ENCODE data around the gene PREX1. TPM values are rescaled to one million over a fixed set of nuclear protein-coding genes. Genes with fewer than 3 reads are reported as not detected.
"Not testable (repeated sequence)": the region's sequence is repeated elsewhere in the genome, so short reads cannot be mapped to it uniquely, and the experiment has no call there.

PREX1 gene
- total and polyA plus RNA-seq, 8 donors, result 5.2 to 25.2 (median 16.6) TPM

GRCh38 chr20:48758206-48758820 lies 69.5 kb downstream of the PREX1 start:
- Histone ChIP-seq H3K4me3 (no peak overlapping the region), H3K4me1 (peaks cover 0 to 52% (median 11%) of the 10 kb centered on the region in 4 donors), H3K27me3 (no peaks in the 10 kb centered on the region), H3K9me3 (peaks cover 0 to 11% (median 4%) of the 10 kb centered on the region in 4 donors), H3K27ac (peak overlapping the region in 3 of 5 donors; percentile 25 to 81 (median 81)), H3K36me3 (no peaks in the 10 kb centered on the region)
- intact Hi-C loops (cut with DNase I; ENCODE audit: low total_unique reads), result no loop called here
- DNase-seq, result no peak
- TF ChIP-seq POLR2A (IDR thresholded peaks at IDR 0.05), result no peak
- TF ChIP-seq CTCF (IDR thresholded peaks at IDR 0.05), result no peak
- TF ChIP-seq POLR2AphosphoS5 (IDR thresholded peaks at IDR 0.05), result no peak
- TF ChIP-seq EP300 (IDR thresholded peaks at IDR 0.05), result no peak
- 71 to 79% (median 78%) methylated on average over 16 of the region's 16 CpGs for WGBS, 5 donors

GRCh38 chr20:48756774-48757173 lies 71.0 kb downstream of the PREX1 start:
- H3K36me3 ChIP-seq; DNase-seq; intact Hi-C loops (cut with DNase I; ENCODE audit: low total_unique reads); H3K27me3 ChIP-seq; H3K4me3 ChIP-seq: not testable (repeated sequence)
- peaks cover 0 to 52% (median 17%) of the 10 kb centered on the region in 4 donors for H3K4me1 ChIP-seq
- WGBS, 5 donors, result 73 to 92% (median 86%) methylated on average over 6 of the region's 6 CpGs
- H3K27ac ChIP-seq, result peak overlapping the region in 1 of 5 donors; percentile 81
- peaks cover 0 to 11% (median 4%) of the 10 kb centered on the region in 4 donors for H3K9me3 ChIP-seq

- Histone ChIP-seq H3K36me3 (no peaks in the 10 kb centered on the region), H3K27me3 (no peaks in the 10 kb centered on the region), H3K4me1 (peaks cover 7 to 45% (median 17%) of the 10 kb centered on the region in 4 donors), H3K4me3 (no peak overlapping the region), H3K9me3 (peaks cover 0 to 11% (median 4%) of the 10 kb centered on the region in 4 donors), H3K27ac (no peak overlapping the region)
- intact Hi-C loops (cut with DNase I; ENCODE audit: low total_unique reads), result no loop called here
- WGBS, 5 donors, result 79 to 89% (median 83%) methylated on average over 8 of the region's 8 CpGs
- TF ChIP-seq CTCF (IDR thresholded peaks at IDR 0.05), result no peak
- TF ChIP-seq EP300 (IDR thresholded peaks at IDR 0.05), result no peak
- TF ChIP-seq POLR2AphosphoS5 (IDR thresholded peaks at IDR 0.05), result no peak
- no peak for TF ChIP-seq POLR2A (IDR thresholded peaks at IDR 0.05)
- no peak for DNase-seq
Measured at GRCh38 chr20:48754292-48754691, 73.5 kb downstream of the PREX1 start.

- H3K4me1 ChIP-seq, result peaks cover 7 to 47% (median 19%) of the 10 kb centered on the region in 4 donors
- H3K36me3 ChIP-seq, result no peaks in the 10 kb centered on the region
- DNase-seq, result no peak
- intact Hi-C loops (cut with DNase I; ENCODE audit: low total_unique reads), result no loop called here
- no peak overlapping the region for H3K27ac ChIP-seq
- H3K4me3 ChIP-seq, result no peak overlapping the region
- no peaks in the 10 kb centered on the region for H3K27me3 ChIP-seq
- H3K9me3 ChIP-seq, result peaks cover 0 to 11% (median 4%) of the 10 kb centered on the region in 4 donors
- no peak for TF ChIP-seq CTCF (IDR thresholded peaks at IDR 0.05)
- TF ChIP-seq POLR2AphosphoS5 (IDR thresholded peaks at IDR 0.05), result no peak
- no peak for TF ChIP-seq EP300 (IDR thresholded peaks at IDR 0.05)
- TF ChIP-seq POLR2A (IDR thresholded peaks at IDR 0.05), result no peak
- 80 to 94% (median 93%) methylated on average over 6 of the region's 6 CpGs for WGBS, 5 donors
Measured at GRCh38 chr20:48752963-48753362, 74.8 kb downstream of the PREX1 start.

GRCh38 chr20:48751871-48752270 lies 75.9 kb downstream of the PREX1 start:
- H3K36me3 ChIP-seq, result peaks cover 0 to 5% (median 3%) of the 10 kb centered on the region in 4 donors

More at GRCh38 chr20:48751871-48752270, 75.9 kb downstream of the PREX1 start:
- TF ChIP-seq POLR2A (IDR thresholded peaks at IDR 0.05) (no peak), CTCF (IDR thresholded peaks at IDR 0.05) (no peak), POLR2AphosphoS5 (IDR thresholded peaks at IDR 0.05) (no peak), EP300 (IDR thresholded peaks at IDR 0.05) (no peak)
- 49 to 58% (median 54%) methylated on average over 4 of the region's 4 CpGs for WGBS, 5 donors
- Histone ChIP-seq H3K9me3 (peaks cover 0 to 11% (median 4%) of the 10 kb centered on the region in 4 donors), H3K27me3 (no peaks in the 10 kb centered on the region), H3K4me1 (peaks cover 7 to 48% (median 19%) of the 10 kb centered on the region in 4 donors), H3K4me3 (no peak overlapping the region), H3K27ac (peak overlapping the region in 4 of 5 donors; percentile 41 to 71 (median 58))
- intact Hi-C loops (cut with DNase I; ENCODE audit: low total_unique reads), result no loop called here
- DNase-seq, result no peak
